Mononuclear cell (primary cell): ENCODE data around the gene CCDC117. TPM values are rescaled to one million over a fixed set of nuclear protein-coding genes. Genes with fewer than 3 reads are reported as not detected.
"Not testable (repeated sequence)": the region's sequence is repeated elsewhere in the genome, so short reads cannot be mapped to it uniquely, and the experiment has no call there.

Experiments
- H3K27me3 ChIP-seq: 2 replicates; pipeline ENCODE4 v1.6.0; 2011; ENCODE audit warnings: low read length, control low read depth; ENCODE audit not compliant: insufficient read depth
- H3K4me1 ChIP-seq: 2 replicates; pipeline ENCODE4 v1.5.1; 2011; ENCODE audit warnings: mild to moderate bottlenecking, low read length, control low read depth; ENCODE audit not compliant: insufficient read depth
- H3K4me3 ChIP-seq: 2 replicates; pipeline ENCODE4 v1.5.1; 2011; ENCODE audit warnings: mild to moderate bottlenecking, low read length, moderate library complexity
- H3K9me3 ChIP-seq: 2 replicates; pipeline ENCODE4 v1.5.1; 2011; ENCODE audit warnings: low read depth, mild to moderate bottlenecking, control low read depth, low read length
- total RNA-seq: library from RNA; depleted of rRNA; stranded (reverse); fragments of >200 nt; gene quantifications from one replicate; pipeline ENCODE4 v1.2.3, GENCODE V29; 2012

The CCDC117 gene
- total RNA-seq = 26.3 TPM

DNA sequence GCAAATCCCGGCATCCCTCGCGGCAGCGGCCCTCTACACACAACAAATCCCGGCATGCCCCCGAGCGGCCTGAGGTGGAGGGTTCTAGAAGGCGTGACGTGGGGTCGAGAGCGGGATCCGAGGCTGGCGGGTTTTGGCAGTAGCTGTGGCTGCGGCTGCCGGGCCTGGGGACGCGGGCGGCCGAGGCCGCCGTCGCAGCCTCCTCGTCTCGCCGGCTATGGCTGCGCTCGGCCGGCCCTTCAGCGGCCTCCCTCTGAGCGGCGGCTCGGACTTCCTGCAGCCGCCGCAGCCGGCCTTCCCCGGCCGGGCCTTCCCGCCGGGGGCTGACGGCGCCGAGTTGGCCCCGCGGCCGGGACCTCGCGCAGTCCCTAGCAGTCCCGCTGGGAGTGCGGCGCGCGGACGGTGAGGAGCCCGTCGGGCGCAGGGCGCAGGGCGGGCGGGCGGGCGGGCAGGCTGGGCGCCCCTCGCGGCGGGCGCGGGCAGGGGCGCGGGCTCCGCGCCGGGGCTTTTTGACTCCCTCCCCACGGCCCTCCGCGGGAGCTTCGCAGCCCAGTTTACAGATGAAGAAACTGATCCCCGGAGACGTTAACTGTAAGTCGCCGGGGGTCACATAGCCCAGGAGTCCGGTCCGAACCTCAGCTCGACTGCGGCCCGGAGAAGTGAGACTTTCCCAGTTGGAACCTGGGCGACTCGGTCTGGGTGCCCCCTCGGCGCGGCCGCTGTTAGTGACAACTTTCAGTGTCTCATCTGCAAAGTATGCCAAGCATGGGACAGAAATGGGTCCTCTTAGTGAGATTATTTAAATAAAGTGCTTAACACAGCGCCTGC, at the start of gene CCDC117:
TSS of gene CCDC117 (plus strand) at position 63 of the 828 bp plus-strand sequence. CDS start at position 218, 155 bp downstream.
- Histone ChIP-seq H3K4me3 (peak within 1 kb of the TSS; percentile 91), H3K4me1 (peaks cover 19% of the 10 kb centered on the region), H3K27me3 (no peaks in the 10 kb centered on the region), H3K9me3 (no peaks in the 10 kb centered on the region)

DNA sequence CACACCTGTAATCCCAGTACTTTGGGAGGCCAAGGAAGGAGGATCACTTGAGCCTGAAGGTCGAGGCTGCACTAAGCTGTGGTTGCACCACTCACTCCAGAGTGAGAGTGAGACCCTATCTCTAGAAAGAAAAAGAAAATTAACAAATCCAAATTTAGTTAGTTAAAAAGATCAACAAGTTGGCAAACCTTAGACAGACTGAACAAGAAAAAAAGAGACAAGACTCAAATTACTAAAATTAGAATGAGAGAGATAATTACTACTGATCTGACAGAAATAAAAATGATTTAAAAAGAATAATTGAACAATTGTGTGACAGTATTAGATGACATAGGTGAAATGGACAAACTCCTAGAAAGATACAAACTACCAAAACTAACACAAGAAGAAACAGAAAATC, 44.5 kb upstream of the CCDC117 start:
- no peak overlapping the region for H3K4me3 ChIP-seq
- H3K9me3 ChIP-seq = no peaks in the 10 kb centered on the region
- no peaks in the 10 kb centered on the region for H3K4me1 ChIP-seq
- no peaks in the 10 kb centered on the region for H3K27me3 ChIP-seq

- no peaks in the 10 kb centered on the region for H3K9me3 ChIP-seq
- H3K27me3 ChIP-seq = no peaks in the 10 kb centered on the region
- H3K4me1 ChIP-seq = no peaks in the 10 kb centered on the region
- no peak overlapping the region for H3K4me3 ChIP-seq
Measured at GRCh38 chr22:28728621-28729313, 43.7 kb upstream of the CCDC117 start.

GRCh38 chr22:28730179-28730578, 42.3 kb upstream of the CCDC117 start:
- H3K4me1 ChIP-seq = no peaks in the 10 kb centered on the region
- H3K27me3 ChIP-seq = no peaks in the 10 kb centered on the region
- H3K4me3 ChIP-seq = no peak overlapping the region
- H3K9me3 ChIP-seq = no peaks in the 10 kb centered on the region

GRCh38 chr22:28734393-28734792, 38.1 kb upstream of the CCDC117 start:
- Histone ChIP-seq H3K9me3 (no peaks in the 10 kb centered on the region), H3K27me3 (no peaks in the 10 kb centered on the region), H3K4me3 (no peak overlapping the region), H3K4me1 (no peaks in the 10 kb centered on the region)

DNA sequence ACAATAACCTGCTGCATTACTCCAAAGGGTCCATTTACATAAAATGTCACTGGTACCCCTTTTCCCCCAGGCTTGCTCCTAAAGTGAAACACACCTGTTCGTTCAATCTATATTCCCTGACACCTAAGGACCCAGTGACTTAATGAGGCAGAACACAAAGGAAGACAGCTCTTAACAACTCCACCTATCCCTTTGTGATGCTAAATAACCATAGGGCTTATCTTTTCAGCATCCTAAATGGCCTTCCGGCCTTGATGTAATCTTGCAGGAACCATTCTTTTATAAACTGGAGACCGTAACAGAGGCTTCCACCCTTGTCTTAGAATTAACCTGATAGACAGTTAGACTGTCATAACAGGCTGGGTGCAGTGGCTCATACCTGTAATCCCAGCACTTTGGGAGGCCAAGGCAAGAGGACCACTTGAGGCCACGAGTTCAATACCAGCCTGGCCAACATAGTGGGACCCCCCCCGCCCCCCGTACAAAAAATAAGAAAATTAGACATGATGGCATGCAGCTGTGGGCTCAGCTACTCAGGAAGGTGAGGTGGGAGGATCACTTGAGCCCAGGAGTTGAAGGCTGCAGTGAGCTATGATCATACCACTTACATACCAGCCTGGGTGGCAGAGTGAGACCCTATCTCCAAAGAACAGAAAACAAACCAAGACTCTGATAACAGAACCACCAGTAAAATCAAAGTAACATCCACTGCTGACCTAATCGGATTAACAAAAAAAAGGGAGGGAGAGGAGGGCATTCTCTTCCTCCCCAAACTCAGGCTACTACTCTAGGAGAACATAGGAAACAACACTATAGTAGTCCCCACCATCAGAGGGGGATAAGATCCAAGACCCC, 36.0 kb upstream of the CCDC117 start:
- no peak overlapping the region for H3K4me3 ChIP-seq
- H3K9me3 ChIP-seq = no peaks in the 10 kb centered on the region
- H3K27me3 ChIP-seq = no peaks in the 10 kb centered on the region
- H3K4me1 ChIP-seq = peaks cover 9% of the 10 kb centered on the region

GRCh38 chr22:28737701-28738100, 34.8 kb upstream of the CCDC117 start:
- Histone ChIP-seq H3K9me3 (no peaks in the 10 kb centered on the region), H3K27me3 (no peaks in the 10 kb centered on the region), H3K4me3 (no peak overlapping the region), H3K4me1 (peaks cover 14% of the 10 kb centered on the region)

DNA sequence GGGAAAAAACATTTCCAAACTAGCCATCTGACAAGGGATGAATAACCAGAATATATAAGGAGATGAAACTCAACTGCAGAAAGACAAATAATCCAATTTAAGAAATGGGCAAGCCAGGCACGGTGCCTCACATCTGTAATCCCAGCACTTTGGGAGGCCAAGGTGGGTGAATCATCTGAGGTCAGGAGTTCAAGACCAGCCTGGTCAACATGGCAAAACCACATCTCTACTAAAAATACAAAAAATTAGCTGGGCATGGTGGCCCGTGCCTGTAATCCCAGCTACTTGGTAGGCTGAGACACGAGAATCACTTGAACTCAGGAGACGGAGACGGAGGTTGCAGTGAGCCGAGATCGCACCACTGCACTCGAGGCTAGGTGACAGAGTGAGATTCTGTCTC, 33.6 kb upstream of the CCDC117 start:
- not testable (repeated sequence) for H3K9me3 ChIP-seq, H3K4me3 ChIP-seq

DNA sequence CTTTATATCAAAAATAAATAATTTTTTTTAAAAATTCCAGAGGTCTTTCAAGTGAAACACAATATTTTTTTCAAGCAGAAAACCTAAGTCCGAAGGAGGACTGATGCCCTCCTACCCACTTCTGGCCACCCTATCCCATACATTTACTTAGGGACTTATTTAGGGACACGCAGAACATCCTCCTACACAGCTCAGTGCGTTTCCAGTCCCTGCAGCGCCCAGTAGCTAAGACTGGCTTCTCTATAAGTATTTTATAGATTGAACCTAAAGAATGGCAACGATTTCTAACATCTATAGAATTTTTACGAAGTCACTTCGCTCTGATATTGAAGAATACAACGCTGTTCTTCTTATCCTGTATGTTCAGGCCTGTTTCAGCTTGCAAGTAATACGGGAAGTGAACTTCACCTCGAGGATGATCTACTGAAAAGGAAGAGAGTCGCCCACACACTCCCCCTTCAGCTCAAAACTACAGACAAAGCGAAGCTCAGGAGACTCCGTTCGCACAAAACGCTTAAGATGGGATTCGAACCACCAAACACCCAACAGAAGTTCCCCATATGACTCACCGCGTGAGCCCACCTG, 31.2 kb upstream of the CCDC117 start:
- H3K4me3 ChIP-seq = peak overlapping the region; percentile 83
- H3K4me1 ChIP-seq = peaks cover 21% of the 10 kb centered on the region
- H3K27me3 ChIP-seq = no peaks in the 10 kb centered on the region
- no peaks in the 10 kb centered on the region for H3K9me3 ChIP-seq

More for the DNA sequence above, 33.6 kb upstream of the CCDC117 start:
- peaks cover 21% of the 10 kb centered on the region for H3K4me1 ChIP-seq
- H3K27me3 ChIP-seq = not testable (repeated sequence)

DNA sequence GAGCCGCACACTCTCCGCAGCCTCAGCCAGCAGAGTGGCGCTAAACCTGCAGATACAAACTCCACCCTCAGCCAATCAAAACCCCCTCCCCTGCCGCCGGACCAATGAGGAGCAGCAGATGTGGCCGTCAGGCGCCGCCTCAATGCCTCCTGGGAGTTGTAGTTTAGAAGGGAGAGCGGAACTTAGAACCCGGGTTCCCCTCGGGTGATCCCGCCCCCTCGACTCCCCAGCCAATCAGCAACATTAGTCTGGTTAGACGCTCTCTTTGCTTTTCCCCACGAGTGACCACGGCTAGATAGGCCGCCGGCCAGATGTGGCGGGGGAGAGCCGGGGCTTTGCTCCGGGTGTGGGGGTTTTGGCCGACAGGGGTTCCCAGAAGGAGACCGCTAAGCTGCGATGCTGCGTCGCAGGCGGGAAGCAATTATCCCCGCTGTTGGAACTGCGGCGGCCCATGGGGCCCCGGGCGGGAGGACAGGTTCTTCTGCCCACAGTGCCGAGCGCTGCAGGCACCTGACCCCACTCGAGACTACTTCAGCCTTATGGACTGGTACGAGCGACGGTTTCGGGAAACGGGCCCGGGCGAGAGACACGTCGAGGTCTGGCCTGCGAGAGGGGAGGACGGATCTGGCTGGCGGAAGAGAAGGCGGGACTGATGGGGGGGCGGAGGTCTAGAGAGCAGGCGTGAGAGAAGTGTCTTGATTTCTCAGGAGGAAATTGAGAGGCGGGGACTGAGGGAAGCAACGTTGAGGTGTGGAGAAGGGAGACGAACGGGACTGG, 30.5 kb upstream of the CCDC117 start, which contains the start of the genes CHEK2 and HSCB:
TSS of gene CHEK2 (minus strand) at position 36 of the 777 bp plus-strand sequence. CDS start 7,099 bp downstream, outside the sequence.
TSS of gene HSCB (plus strand) at position 255 of the 777 bp plus-strand sequence. CDS start at position 312, 57 bp downstream.
- Histone ChIP-seq H3K27me3 (no peaks in the 10 kb centered on the region), H3K9me3 (no peaks in the 10 kb centered on the region), H3K4me1 (peaks cover 21% of the 10 kb centered on the region), H3K4me3 (peak within 1 kb of the TSS; percentile 83)

DNA sequence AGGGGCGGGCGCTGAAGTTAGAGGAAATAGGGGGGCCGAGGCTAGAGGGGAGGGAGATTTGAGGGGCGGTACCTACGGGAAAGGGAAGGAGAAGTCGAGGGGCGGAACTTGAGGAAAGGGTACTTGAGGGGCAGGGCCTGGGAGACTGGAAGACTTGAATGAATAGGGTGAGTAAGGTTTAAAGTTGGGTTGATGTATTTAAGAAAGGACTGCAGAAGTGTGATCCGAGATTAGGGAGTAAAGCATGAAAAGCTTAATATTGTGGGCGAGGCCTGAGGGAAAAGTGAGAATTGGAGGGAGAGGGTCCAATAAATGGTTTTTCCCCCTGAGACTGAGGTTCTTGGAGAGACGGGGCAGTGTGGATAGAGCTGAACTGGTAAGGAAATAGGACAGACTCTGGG, 29.9 kb upstream of the CCDC117 start:
- H3K9me3 ChIP-seq = no peaks in the 10 kb centered on the region
- peak overlapping the region; percentile 83 for H3K4me3 ChIP-seq
- H3K4me1 ChIP-seq = peaks cover 21% of the 10 kb centered on the region
- no peaks in the 10 kb centered on the region for H3K27me3 ChIP-seq

- H3K27me3 ChIP-seq = no peaks in the 10 kb centered on the region
- H3K4me1 ChIP-seq = peaks cover 31% of the 10 kb centered on the region
- H3K9me3 ChIP-seq = no peaks in the 10 kb centered on the region
- no peak overlapping the region for H3K4me3 ChIP-seq
Measured at GRCh38 chr22:28743852-28744251, 28.6 kb upstream of the CCDC117 start.

DNA sequence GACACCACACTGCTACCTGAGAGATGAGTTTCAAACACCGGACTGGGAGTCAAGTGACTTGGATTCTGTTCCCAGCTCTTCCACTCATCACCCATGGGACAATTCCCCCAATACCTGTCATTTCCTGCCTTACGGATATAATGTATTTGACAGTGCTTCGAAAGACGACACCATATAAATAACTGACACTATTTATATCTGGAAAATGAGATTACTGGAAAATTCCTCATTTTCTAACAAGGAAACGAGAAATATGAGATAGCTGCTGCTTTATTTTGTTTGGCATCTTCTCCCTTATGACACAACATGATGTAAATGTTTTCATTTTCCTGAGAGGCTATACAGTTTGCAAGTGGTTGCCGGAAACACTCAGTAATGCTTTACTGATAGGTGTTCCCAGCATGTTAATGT, 22.0 kb upstream of the CCDC117 start:
- Histone ChIP-seq H3K9me3 (no peaks in the 10 kb centered on the region), H3K4me3 (no peak overlapping the region), H3K27me3 (no peaks in the 10 kb centered on the region)

DNA sequence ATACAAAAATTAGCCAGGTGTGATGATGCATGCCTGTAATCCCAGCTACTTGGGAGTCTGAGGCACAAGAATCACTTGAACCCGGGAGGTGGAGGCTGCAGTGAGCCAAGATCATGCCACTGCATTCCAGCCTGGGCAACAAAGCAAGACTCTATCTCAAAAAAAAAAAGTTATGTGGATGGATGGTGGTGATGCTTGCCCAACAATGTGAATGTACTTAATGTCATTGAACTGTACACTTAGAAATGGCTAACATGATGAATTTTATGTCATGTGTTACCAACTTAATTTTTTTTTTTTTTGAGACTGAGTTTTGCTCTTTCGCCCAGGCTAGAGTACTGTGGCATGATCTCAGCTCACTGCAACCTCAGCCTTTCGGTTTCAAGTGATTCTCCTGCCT, 18.0 kb upstream of the CCDC117 start:
- not testable (repeated sequence) for H3K4me1 ChIP-seq, H3K9me3 ChIP-seq, H3K27me3 ChIP-seq, H3K4me3 ChIP-seq

More for the DNA sequence above, 22.0 kb upstream of the CCDC117 start:
- H3K4me1 ChIP-seq = peaks cover 21% of the 10 kb centered on the region
